Measurements from ENCODE around the gene AGAP4.
"Not testable (repeated sequence)": the region's sequence is repeated elsewhere in the genome, so short reads cannot be mapped to it uniquely, and the experiment has no call there.

- TF ChIP-seq CTCF, MYC, MAX (IDR thresholded peaks at IDR 0.05; ENCODE audit: low read depth, low read length): not testable (repeated sequence)
These were observed 61.1 kb downstream of the AGAP4 start for GRCh38 chr10:45786217-45786616.

Data from NB4 (cell line).